Measurements from ENCODE around the gene ARHGAP20.

DNA sequence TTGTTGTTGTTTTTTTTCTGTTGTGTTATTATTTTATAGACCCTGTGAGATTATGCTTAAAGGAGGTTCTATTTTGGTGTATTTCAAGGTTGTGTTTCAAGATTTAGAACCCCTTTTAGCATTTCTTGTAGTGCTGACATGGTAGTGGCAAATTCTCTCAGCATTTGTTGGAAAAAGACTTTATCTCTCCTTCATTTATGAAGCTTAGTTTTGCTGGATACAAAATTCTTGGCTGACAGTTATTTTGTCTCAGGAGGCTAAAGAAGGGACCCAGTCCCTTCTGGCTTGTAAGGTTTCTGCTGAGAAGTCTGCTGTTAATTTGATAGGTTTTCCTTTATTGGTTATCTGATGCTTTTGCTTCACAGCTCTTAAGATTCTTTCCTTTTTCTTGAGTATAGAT is 40.7 kb upstream of the ARHGAP20 start:
- TF ChIP-seq POLR2A (IDR thresholded peaks at IDR 0.05), result no peak
- TF ChIP-seq, protein P1, sequence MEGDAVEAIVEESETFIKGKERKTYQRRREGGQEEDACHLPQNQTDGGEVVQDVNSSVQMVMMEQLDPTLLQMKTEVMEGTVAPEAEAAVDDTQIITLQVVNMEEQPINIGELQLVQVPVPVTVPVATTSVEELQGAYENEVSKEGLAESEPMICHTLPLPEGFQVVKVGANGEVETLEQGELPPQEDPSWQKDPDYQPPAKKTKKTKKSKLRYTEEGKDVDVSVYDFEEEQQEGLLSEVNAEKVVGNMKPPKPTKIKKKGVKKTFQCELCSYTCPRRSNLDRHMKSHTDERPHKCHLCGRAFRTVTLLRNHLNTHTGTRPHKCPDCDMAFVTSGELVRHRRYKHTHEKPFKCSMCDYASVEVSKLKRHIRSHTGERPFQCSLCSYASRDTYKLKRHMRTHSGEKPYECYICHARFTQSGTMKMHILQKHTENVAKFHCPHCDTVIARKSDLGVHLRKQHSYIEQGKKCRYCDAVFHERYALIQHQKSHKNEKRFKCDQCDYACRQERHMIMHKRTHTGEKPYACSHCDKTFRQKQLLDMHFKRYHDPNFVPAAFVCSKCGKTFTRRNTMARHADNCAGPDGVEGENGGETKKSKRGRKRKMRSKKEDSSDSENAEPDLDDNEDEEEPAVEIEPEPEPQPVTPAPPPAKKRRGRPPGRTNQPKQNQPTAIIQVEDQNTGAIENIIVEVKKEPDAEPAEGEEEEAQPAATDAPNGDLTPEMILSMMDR (IDR thresholded peaks at IDR 0.05), result no peak

Data from uterus (tissue), 2 donors.